Loucy (cell line): ENCODE results near the gene CST4.
"Not testable (repeated sequence)": the region's sequence is repeated elsewhere in the genome, so short reads cannot be mapped to it uniquely, and the experiment has no call there.

Experiments
- CTCF ChIP-seq: fragments of 200-600 bp; sonication (generic); conservative IDR thresholded peaks from 2 replicates; pipeline ENCODE4 v1.5.1; 2014; ENCODE audit warnings: mild to moderate bottlenecking, antibody characterized with exemption, low read length
- EZH2phosphoT487 ChIP-seq: fragments of 200-600 bp; IDR thresholded peaks from 2 replicates; pipeline ENCODE4 v1.6.1; 2018; ENCODE audit warnings: antibody characterized with exemption, mild to moderate bottlenecking, moderate library complexity, borderline replicate concordance

GRCh38 chr20:23711778-23712177 is 22.9 kb upstream of the CST4 start:
- TF ChIP-seq CTCF, EZH2phosphoT487: not testable (repeated sequence)
